GM19468 (cell line): ENCODE results near the gene ENTHD1.

Experiments
- ATAC-seq: cut with Tn5 transposase; IDR thresholded peaks from one replicate; pipeline ENCODE4 v1.9.1; 2021; ENCODE audit warnings: mild to moderate bottlenecking, moderate library complexity, moderate number of reproducible peaks; ENCODE audit not compliant: unreplicated experiment; ENCODE audit errors: extremely low read depth

The ENTHD1 gene

DNA sequence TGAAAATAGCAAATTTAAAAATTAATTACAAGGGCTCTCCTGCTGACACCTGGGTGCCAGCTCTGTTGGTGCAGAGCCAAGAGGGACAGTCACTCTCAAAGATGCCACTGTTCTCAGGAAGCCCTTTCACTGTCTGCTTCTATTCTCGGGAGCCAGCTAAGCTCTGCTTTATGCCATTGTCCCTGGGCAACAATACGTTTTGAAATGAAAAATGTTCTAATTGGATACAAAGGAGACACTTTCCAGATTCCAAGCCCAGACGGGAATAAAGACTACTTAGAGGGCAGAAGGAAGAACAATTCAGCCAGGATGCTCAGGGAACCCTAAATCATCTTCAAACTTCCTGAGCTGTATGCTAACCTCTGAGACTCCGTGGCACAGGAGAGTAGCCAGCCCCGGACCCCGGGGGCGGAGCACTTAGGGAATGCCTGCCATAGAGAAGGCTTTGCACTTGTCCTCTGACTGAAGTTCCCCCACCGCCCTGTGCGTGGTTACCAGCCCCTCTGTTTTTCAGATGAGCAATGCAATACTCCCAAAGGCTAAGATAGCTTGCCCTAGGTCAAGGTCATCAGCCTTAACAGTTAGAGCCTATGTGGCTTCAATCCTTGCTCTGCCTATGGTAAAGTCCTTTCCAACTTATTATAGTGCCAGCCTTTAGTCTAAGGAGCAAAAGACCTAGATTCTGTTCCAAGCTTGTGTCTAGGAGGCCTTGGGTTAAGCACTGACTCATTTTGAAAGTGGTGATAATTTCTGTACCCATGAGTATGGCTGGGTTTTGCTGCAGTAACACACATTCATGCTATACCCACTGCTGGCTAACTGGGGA lies 172.1 kb downstream of the ENTHD1 start:
- no peak for ATAC-seq

DNA sequence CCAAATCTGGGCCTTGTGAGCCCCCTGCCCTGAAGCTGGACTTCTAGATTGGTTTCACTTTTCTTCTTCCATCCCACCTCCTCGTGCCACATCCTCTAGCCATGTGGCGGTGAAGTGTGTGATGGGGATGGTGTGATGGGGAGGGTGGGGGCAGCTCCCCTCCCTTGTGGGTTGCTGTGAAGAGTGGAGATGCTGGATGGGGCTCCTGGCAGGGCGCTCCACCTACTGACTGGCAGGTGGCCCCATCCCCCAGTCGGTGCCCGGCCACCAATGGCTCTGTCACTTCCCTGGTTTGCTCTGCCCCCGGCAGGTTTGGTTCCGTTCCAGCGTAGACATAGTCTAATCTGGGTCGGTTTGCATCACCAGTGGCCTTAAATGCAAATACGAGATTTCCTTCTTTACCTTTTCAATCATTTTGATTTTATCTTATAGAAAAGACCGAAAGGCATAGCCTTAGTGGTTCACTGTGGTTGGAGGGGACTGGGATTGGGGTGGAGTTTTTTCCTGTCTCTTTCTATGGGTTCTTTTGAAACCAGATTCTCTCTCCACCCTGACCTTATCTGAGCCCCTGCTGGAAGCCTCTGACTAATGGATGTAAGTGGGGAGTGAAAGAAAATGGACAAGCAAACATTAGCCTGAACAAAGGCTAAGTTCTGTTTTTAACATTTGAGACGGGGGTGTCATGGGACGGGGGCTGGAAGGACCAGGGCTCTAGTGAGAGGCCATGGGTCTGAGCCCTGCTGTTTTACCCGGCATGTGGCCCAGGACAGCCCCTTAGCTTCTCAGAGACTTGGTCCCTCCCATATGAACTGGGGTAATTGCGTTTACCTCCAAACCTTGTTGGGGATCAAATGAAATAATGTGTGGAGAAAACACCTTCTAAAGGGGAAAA lies 173.8 kb downstream of the ENTHD1 start:
- ATAC-seq = no peak

DNA sequence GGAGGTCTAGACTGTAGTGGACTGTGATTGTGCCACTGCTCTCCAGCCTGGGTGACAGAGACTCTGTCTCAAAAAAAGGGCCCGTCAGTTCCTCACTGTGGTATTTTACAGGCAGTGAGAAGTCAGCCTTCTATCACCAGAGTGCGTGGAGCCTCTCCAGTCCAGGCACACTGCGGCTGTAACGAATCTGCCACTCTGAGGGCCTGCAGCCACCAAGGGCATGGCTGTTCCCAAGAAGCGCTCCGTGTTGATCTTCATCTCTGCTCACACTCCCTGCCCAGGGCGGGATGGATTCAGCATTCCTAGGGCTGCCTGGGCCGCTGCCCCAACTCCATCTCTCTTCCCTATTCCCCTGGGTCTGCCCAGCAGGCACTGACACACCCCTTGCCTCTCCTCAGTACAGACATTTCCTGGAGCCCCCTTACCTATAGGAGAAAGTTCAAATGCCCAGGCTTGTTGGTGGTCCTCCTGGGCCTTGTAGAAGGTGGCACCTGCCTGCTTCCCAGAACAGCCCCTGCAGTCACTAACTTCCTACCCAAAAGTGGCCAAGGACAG lies 174.6 kb downstream of the ENTHD1 start:
- no peak for ATAC-seq

DNA sequence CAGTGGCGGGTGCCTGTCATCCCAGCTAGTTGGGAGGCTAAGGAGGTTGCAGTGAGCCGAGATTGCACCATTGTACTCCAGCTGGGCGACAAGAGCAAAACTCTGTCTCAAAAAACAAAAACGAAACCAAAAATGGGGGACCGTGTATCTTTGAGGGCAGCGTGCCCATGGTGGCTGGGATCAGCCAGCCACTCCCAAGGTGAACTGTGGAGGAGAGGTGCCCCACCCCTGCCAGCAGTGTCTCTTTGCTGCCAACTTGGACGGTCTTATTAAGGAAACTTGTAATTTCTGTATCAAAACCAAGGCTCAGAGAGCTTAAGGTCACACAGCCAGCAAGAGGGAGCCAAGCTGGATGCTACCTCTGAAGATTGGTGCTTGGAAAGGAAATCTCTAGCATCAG lies 175.4 kb downstream of the ENTHD1 start:
- no peak for ATAC-seq

DNA sequence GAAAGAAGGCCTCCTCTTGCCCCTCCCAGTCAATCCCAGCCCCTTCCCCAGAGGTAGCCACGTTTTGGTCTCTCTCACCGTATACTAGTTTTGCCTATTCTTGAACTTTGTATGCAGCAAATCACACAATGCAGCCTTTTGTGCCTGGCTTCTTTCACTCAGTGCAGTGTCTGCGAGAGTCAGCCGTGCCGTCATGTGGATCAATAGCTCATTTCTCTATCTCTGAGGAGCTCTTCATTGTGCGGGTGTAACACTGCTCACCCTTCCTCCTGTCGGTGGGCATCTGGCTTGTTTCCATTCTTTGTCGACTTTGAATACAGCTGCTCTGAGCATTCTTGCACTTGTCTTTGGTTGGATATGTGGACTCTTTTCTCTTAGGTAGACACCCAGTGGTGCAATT lies 176.5 kb downstream of the ENTHD1 start:
- ATAC-seq = no peak

DNA sequence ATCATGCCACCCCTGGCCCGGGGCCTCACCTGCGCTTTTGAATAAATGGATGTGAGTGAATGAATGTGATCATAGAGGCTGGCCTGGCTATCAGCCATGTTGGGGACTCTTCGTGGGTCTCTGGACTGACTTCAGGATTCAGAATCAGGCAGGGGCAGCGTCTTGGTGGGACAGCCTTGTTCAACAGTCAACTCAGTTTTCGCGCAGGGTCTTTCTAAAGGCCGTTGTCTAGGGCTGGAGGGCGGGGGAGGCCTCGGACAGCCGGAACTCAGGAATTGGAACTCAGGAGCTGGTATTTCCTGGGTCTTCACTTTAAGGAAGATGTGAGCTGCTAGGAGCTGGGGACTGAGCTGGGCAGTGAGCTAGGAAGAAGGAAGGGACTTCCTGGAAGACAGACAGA lies 177.0 kb downstream of the ENTHD1 start:
- ATAC-seq = no peak

DNA sequence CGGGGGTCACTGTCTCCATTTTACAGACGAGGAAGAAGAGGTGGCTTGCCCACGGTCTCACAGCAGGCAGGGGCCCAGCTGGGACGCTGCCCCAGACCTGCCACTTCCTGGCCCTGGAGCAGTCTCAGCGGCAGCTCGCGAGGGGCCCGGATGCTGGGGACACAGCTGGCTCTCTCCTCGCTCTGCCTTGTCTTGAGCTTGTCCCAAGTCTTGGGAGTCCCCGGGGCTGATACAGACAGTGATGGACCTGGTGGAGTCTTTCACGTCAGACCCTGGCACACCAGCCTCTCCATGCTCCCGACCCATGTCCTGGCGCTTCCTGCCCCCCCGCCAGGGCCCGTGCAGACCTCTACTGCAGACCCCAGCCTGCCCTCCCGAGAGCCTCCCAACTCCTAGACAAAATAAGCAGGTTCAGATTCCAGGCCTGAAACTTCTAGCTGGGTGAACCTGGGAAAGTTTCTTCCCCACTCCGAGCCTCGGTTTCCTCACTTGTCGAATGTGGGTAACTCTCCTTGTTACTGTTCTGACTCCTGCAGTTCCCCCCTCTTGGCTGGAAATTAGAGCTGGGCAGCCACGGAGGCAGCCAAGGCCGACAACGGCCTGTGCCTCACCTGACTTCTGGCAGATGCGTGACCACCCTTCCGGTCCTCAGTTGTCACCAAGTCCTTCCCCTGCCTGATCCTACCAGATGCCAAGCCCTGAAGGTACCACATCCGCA lies 177.6 kb downstream of the ENTHD1 start:
- ATAC-seq = no peak

DNA sequence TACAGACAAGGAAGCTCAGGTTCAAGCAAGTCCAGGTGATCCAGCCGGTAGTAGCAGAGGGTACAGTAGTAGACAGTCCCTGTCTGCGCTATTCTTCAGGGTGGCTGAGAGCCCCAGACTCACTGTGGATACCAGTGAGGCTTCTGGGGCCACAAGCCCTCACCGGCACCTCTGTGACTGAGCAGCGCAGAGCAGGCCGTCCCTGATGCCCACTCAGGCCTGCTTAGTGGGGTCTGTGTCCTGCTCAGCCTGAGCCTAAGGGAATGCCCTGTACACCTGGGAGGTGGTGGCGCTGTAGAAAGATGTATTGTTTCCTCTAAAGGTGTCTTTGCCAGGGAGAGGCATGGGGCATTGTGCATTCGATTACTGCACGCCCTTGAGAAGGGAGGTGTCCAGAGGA lies 179.2 kb downstream of the ENTHD1 start:
- ATAC-seq = no peak

DNA sequence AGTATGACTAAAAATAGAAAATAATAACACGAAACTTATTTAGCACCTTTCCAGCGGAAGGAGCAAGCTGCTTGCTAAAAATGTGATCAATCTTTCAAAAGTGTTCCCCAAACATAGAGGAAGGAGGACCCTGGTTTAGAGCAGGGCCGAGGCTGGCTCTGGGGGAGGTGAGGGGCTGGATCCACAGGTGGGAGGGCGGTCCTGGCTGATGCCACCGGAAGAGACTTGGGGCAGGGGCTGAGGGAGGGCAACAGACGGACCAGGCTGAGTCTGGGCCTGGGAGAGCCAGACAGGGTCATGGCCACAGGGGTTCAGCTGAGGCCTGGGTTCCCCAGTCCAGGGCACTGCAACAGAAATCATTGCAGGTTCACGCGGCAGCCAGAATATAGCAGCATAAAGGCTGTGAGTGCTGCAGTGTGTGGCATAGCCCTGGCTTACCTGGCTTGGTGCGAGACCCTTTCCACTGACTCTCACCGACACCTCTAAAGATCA lies 179.7 kb downstream of the ENTHD1 start:
- no peak for ATAC-seq

DNA sequence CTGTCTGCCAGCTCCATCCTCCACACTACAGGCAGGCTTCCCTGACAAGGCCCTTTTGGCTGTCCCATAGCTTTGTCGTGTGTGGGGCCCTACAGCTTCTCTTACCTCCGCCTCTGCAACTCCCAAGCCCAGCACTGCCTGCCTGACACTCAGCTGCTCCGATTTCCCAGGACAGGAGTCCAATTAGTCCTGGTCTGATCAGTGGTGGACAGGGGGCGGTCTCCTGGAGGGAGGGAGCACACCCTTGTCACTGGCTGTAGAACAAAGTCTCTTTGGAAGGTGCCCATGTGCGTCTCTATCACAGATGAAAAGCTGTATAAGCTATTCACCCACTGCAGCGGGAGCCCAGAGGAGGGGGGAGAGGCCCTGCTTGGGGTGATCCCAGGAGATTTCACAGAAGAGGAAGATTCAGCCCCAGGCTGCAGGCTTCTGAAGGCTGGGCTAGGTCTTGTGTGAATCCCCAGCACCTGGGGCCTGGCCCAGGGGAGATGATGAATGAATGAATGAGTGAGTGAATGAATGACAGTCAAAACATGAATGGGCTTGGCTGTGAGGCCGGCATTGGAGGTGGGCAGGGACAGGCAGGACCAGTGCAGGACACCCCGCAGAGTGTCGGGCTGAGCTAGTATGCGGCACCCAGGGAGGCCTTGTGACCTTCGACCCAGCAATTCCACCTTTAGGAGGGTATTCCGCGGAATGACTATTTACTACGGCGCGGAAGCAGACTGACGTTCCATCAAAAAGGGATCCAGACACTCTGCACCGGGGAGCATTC lies 180.6 kb downstream of the ENTHD1 start:
- ATAC-seq = no peak

DNA sequence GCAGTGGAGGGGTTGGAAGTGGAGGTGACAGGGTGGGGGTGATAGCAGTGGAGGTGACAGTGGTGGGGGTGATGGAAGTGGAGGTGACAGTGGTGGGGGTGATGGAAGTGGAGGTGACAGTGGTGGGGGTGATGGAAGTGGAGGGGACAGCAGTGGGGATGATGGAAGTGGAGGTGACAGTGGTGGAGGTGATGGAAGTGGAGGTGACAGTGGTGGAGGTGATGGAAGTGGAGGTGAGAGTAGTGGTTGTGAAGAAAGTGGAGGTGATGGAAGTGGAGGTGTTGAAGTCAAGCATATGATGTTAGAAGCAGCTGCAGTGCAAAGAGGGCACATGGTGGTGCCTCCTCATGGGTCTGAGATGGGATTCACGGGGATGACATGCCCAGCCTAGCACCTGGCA lies 181.5 kb downstream of the ENTHD1 start:
- ATAC-seq = no peak

DNA sequence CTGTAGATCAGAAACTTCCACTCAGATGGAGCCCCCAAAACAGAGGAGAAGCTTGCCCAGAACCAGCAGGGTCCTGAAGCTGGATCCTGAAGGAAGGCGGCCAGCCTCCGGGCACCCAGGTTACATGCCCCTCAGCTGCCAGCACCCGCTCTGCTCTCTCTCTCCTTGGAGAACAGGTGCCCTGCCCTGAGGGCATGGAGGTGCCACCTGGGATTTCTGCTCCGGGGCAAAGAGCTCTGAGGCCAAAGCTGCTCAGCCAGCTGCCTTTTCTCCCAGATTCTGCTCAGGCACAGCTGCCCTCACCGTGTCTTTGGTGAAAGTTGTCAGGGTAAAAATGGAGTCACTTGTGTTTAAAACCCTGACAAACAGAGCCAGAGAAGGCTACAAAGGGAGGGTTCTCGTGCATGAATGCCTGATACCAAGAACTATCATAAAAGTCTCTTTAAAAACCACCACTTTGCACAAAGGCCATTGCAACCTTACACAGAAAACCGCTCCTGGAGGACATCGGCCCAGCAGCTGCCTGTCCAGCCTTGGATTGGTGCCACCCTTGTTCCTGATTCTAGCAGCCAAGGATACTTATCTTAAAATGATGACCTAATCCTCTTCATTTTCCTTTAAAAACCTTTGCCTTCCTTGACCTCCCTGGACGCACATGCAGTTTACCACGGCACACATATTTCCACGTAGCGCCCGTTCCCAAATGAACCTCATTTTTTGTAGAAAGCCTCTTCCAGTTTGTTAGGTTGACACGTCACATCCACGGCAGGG lies 183.0 kb downstream of the ENTHD1 start:
- no peak for ATAC-seq

DNA sequence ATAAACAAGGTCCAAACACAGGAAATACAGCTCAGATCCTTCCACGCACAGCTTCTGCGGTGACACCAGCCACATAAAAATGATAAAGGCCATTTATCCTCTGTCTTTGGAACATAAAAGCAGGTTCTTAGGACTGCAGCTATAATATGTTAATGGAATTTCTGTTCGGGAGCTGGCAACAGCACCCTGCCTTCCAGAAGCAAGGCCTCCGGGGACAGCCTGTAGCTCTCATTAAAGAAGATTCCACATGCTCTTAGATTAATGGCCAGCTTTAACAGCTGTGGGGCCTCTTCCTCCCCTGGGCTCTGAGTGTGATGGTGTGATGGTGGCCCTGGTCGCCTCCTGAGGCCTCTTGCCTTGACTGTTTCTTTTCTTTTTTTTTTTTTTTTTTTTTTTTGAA lies 185.7 kb downstream of the ENTHD1 start:
- ATAC-seq = no peak

DNA sequence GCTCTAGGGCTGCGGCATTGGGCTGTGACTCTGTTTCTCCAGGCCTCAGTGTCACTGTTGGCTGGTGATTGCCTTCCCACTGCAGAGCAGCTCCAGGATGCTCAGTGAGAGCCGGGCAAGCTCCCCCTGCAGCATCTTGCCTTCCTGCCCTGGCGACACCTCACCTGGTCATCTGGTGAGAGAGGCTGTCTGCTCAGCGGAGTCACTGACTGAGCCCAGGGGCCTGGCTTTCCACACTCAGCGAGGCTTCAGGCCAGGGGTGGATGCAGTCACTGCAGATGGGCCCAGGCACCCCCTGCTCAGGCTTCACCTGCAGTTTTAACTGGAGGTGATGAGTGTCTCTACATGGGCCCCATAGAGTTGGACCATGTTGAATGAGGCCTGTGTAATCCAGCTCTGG lies 186.2 kb downstream of the ENTHD1 start:
- ATAC-seq = no peak

DNA sequence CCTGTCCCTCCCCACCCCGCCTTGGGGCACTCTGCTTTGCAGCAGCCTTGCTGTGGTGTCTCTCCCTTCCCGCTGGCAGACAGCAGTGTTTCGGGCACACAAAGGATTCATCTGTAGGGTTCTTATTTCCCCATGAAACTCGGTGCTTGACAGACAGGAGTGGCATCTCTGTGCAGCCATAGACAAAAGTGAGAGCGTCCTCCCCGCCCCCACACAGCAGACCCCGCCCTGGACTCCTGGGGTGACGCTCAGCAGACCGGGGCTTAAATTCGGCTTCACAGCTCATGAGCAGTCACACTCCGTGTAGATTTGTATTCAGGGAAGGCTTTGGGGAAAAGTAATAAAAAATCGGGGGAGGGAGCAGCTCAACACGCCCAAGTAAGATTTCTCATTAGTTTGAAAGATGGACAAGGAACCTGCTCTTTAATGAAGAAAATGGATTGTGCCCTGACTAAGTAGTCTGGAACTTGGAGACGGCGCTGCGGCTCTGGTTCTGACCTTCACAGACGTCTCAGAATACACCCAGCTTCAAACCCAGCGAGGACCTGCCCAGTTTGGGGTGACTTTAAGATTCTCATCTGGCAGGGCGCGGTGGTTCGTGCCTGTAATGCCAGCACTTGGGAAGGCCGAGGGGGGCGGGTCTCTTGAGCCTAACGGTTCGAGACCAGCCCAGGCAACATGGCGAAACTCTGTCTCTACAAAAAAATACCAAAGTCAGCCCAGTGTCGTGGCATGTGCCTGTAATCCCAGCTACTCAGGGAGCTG lies 187.0 kb downstream of the ENTHD1 start:
- no peak for ATAC-seq

DNA sequence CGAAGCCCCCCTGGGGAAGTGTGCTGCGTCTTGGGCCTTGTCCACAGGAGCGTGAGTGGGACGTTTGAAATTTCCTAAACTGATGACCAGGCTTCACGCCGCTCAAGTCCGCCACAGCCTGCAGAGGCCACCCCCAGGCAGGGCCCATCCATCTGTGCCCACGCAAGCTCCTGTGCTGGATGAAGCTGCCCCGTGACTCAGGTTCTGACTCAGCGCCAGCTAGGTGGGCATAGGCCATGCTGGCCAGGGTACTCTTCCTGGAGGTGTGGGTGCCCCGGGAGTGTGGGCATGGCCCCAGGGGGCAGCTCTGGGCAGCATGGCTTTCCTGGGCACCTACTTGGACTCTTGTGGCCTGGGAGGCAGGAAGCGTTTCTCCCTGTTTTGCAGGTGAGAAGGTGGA lies 188.2 kb downstream of the ENTHD1 start:
- ATAC-seq = no peak

DNA sequence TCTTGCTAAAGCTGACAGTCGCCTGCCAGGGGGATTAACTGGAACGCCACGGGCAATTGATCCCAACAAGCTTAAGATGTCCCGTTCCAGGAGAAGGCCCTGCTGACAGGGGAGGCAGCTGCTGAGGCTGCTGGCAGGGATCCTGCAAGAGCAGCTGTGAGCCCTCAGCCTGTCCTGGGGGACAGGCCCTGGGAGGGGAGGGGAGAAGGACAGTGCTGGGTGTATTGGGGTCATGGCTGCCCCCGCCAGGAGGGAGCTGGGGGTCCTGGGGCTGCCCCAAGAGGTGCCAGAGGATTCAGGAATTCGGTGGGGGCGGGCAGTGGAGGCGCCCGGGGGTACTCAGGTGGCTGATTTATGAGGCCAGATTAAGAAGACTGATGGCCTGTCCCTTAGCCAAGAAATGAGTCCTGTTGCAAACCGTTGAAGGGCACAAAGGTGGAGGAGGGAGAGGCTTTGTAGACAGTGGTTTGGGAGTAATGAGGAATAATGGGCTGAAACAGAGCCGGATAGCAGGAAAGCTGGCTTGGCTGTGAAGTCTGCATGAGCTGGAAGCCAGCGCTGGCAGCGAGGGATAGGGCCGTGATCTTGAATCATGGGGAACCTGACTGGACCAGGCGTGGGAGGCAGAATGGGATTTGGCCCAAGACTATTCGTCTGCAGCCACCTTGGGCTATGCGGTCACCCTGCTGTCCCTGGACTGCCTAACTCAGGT lies 189.5 kb downstream of the ENTHD1 start:
- ATAC-seq = no peak

DNA sequence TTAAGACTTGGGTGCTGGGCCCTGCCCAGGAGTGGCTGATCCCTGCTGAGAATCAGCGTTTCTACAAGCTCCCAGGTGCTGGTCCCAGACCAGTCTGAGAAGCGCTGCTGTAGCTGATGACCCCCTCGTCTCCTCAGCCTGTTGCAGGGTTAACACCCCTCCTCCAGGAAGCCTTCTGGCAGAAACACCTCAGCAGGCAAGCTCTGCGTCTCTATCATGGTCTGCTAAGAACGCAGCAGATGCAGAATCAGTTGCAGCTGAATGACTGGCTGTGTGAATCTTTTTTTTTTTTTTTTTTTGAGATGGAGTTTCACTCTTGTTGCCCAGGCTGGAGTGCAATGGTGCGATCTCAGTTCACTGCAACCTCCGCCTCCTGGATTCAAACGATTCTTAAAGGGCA lies 190.5 kb downstream of the ENTHD1 start:
- ATAC-seq = no peak
